Measurements from ENCODE around the gene COL25A1. TPM values are rescaled to one million over a fixed set of nuclear protein-coding genes. Genes with fewer than 3 reads are reported as not detected.

Gene COL25A1
- total RNA-seq, 1 experiment from 2014 or later = 4.2 TPM

DNA sequence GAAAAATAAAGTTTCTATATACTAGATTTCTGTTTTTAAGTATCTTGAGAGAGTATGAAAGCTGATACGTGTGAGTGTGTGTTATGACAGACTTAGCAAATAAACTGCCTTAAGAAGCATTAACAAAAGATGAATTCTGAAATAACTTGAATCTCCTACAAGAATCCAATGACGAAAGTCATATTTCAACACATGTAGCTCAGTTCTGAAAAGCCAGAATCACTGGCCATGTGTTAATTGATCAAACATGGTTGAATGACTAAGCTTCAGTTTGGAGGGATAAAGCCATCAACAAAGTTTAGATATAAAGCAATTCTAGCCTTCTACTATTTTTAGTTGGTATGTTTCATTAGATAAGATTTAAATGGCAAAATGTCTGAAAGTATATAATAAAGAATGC lies 451.1 kb downstream of the COL25A1 start:
- no CpG with 5 or more reads among the region's 2 CpGs for whole genome bisulfite sequencing (ENCODE audit: extremely low coverage, insufficient read length, low lambda C conversion rate)
- Histone ChIP-seq H3K18ac (ENCODE audit: insufficient read length, low read depth, low read length) (no peak overlapping the region), H2BK12ac (ENCODE audit: insufficient read length, low read depth, low read length) (no peak overlapping the region), H3K27ac (ENCODE audit: insufficient read length, low read depth, low read length) (no peak overlapping the region), H2AK5ac (ENCODE audit: insufficient read length, low read length) (no peak overlapping the region), H3K4me1 (ENCODE audit: insufficient read depth, low read length) (peaks cover 3% of the 10 kb centered on the region; the same call in 1 of the 2 replicates), H2BK20ac (ENCODE audit: low read depth, low read length, poor library complexity, severe bottlenecking) (no peak overlapping the region), H3K14ac (ENCODE audit: insufficient read depth, low read length) (no peak overlapping the region), H3K79me1 (ENCODE audit: insufficient read depth, low read depth, low read length, poor library complexity, severe bottlenecking) (no peaks in the 10 kb centered on the region), H2BK5ac (ENCODE audit: insufficient read length, low read length) (no peak overlapping the region), H4K20me1 (ENCODE audit: control insufficient read depth, insufficient read depth, insufficient read length) (no peaks in the 10 kb centered on the region), H3K79me2 (ENCODE audit: insufficient read depth, low read length) (no peaks in the 10 kb centered on the region), H2BK15ac (ENCODE audit: low read depth, low read length) (no peak overlapping the region), H2BK120ac (ENCODE audit: low read depth, low read length, poor library complexity, severe bottlenecking) (no peak overlapping the region), H3K4ac (ENCODE audit: low read depth, low read length) (no peak overlapping the region), H3K23me2 (ENCODE audit: insufficient read length, low read depth, low read length, poor library complexity, severe bottlenecking) (no peaks in the 10 kb centered on the region), H3K9me3 (ENCODE audit: control insufficient read depth, low read depth, low read length) (no peaks in the 10 kb centered on the region), H3K56ac (ENCODE audit: insufficient read length, low read depth, low read length) (no peak overlapping the region), H3T11ph (ENCODE audit: low read length) (no peak overlapping the region), H2AFZ (ENCODE audit: low read length) (no peak overlapping the region), H3K9ac (ENCODE audit: extremely low read depth, insufficient read length, low read length) (no peak overlapping the region), H4K91ac (ENCODE audit: insufficient read length, low read depth, low read length) (no peak overlapping the region), H3K23ac (ENCODE audit: insufficient read length, low read depth, low read length) (no peak overlapping the region), H4K5ac (ENCODE audit: insufficient read length, low read depth, low read length) (no peak overlapping the region), H3K27me3 (ENCODE audit: insufficient read depth, low read length) (no peaks in the 10 kb centered on the region), H4K8ac (replicated peaks; ENCODE audit: insufficient read length, low read depth, low read length) (no peak overlapping the region), H3K4me2 (ENCODE audit: insufficient read depth, insufficient read length, low read length) (no peak overlapping the region)
- H3K4me1 Mint-ChIP-seq = peaks cover 12% of the 10 kb centered on the region in 2 experiments
- H3K27me3 Mint-ChIP-seq (ENCODE audit: low read depth) = no peaks in the 10 kb centered on the region
- TF ChIP-seq, protein P1, sequence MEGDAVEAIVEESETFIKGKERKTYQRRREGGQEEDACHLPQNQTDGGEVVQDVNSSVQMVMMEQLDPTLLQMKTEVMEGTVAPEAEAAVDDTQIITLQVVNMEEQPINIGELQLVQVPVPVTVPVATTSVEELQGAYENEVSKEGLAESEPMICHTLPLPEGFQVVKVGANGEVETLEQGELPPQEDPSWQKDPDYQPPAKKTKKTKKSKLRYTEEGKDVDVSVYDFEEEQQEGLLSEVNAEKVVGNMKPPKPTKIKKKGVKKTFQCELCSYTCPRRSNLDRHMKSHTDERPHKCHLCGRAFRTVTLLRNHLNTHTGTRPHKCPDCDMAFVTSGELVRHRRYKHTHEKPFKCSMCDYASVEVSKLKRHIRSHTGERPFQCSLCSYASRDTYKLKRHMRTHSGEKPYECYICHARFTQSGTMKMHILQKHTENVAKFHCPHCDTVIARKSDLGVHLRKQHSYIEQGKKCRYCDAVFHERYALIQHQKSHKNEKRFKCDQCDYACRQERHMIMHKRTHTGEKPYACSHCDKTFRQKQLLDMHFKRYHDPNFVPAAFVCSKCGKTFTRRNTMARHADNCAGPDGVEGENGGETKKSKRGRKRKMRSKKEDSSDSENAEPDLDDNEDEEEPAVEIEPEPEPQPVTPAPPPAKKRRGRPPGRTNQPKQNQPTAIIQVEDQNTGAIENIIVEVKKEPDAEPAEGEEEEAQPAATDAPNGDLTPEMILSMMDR (conservative IDR thresholded peaks at IDR 0.05) = no peak
- no peak overlapping the region for H3K4me3 Mint-ChIP-seq
- no peak for DNase-seq
- 0 out of 7 replicates have a peak, but pooled peaks cover 0 to 2% (median 0%) of the 10 kb centered on the region in 3 experiments for H3K36me3 Mint-ChIP-seq (ENCODE audit: insufficient read depth in 1 of 3, low read depth in 3 of 3)
- H3K9me3 Mint-ChIP-seq = no peaks in the 10 kb centered on the region
- no peak overlapping the region for H3K27ac Mint-ChIP-seq
